ENCODE measurements around the gene SATB1. TPM values are rescaled to one million over a fixed set of nuclear protein-coding genes. Genes with fewer than 3 reads are reported as not detected.

Gene SATB1
- total and polyA plus RNA-seq, 2 experiments from 2014 or later = 17.4 to 28.9 TPM

DNA sequence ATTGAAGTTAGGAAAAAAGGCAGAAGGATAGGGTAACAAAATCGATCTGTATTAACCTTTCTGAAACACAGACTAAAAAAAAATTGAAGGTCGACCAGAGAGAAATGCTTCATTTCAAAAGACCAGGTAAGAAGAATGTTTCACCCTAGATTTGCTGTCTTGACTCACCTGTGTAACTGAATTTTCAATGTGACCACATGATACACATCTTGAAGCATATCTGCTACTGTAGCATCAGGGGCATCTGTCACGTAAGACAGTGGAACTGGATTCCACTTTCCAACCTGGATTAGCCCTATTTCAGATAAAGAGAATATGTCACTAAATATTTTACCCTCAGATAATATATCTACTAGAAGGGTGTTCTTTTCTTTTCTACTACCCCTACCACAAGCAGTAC lies 9.3 kb downstream of the SATB1 start:
- Histone ChIP-seq H3K79me2 (replicated peaks; ENCODE audit: insufficient read depth) (peaks cover 1% of the 10 kb centered on the region), H3K4me1 (ENCODE audit: insufficient read depth) (no peaks in the 10 kb centered on the region), H3K4me3 (no peak overlapping the region), H3K27me3 (ENCODE audit: insufficient read depth) (no peaks in the 10 kb centered on the region), H3F3A (replicated peaks; ENCODE audit: low read depth) (no peaks in the 10 kb centered on the region), H3K27ac (ENCODE audit: low read depth) (no peak overlapping the region), H3K4me2 (no peak overlapping the region), H2AFZ (no peak overlapping the region), H3K9me2 (ENCODE audit: insufficient read depth) (no peaks in the 10 kb centered on the region), H3K36me3 (ENCODE audit: insufficient read depth) (no peaks in the 10 kb centered on the region; the same call in 1 of the 2 replicates), H4K20me1 (replicated peaks; ENCODE audit: insufficient read depth) (no peaks in the 10 kb centered on the region; the same call in 1 of the 2 replicates)
- no peak for TF ChIP-seq ZNF114 (CRISPR knock-in tag; IDR thresholded peaks at IDR 0.05)
- no peak for TF ChIP-seq ZNF331 (CRISPR knock-in tag; IDR thresholded peaks at IDR 0.05; ENCODE audit: low read depth)
- TF ChIP-seq CREB1 (CRISPR knock-in tag; IDR thresholded peaks at IDR 0.05; ENCODE audit: low read depth) = no peak
- no peak for TF ChIP-seq JUNB (IDR thresholded peaks at IDR 0.05; ENCODE audit: unreplicated experiment)
- TF ChIP-seq, protein P1, sequence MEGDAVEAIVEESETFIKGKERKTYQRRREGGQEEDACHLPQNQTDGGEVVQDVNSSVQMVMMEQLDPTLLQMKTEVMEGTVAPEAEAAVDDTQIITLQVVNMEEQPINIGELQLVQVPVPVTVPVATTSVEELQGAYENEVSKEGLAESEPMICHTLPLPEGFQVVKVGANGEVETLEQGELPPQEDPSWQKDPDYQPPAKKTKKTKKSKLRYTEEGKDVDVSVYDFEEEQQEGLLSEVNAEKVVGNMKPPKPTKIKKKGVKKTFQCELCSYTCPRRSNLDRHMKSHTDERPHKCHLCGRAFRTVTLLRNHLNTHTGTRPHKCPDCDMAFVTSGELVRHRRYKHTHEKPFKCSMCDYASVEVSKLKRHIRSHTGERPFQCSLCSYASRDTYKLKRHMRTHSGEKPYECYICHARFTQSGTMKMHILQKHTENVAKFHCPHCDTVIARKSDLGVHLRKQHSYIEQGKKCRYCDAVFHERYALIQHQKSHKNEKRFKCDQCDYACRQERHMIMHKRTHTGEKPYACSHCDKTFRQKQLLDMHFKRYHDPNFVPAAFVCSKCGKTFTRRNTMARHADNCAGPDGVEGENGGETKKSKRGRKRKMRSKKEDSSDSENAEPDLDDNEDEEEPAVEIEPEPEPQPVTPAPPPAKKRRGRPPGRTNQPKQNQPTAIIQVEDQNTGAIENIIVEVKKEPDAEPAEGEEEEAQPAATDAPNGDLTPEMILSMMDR (conservative IDR thresholded peaks at IDR 0.05; ENCODE audit: low read depth in 2 of 2) = no peak
- TF ChIP-seq, protein P2, sequence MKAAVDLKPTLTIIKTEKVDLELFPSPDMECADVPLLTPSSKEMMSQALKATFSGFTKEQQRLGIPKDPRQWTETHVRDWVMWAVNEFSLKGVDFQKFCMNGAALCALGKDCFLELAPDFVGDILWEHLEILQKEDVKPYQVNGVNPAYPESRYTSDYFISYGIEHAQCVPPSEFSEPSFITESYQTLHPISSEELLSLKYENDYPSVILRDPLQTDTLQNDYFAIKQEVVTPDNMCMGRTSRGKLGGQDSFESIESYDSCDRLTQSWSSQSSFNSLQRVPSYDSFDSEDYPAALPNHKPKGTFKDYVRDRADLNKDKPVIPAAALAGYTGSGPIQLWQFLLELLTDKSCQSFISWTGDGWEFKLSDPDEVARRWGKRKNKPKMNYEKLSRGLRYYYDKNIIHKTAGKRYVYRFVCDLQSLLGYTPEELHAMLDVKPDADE (IDR thresholded peaks at IDR 0.05) = no peak
- no peak for DNase-seq (ENCODE audit: low spot score)
- Mint-ChIP-seq H3K4me3 (no peak overlapping the region), H3K27ac (no peak overlapping the region), H3K4me1 (peaks cover 6% of the 10 kb centered on the region; the same call in 2 of the 3 replicates), H3K36me3 (ENCODE audit: low read depth) (peaks cover 21% of the 10 kb centered on the region; the same call in 1 of the 3 replicates), H3K27me3 (ENCODE audit: insufficient read depth, low read depth, poor library complexity) (no peaks in the 10 kb centered on the region), H3K9me3 (no peaks in the 10 kb centered on the region)
- no peak for ATAC-seq

DNA sequence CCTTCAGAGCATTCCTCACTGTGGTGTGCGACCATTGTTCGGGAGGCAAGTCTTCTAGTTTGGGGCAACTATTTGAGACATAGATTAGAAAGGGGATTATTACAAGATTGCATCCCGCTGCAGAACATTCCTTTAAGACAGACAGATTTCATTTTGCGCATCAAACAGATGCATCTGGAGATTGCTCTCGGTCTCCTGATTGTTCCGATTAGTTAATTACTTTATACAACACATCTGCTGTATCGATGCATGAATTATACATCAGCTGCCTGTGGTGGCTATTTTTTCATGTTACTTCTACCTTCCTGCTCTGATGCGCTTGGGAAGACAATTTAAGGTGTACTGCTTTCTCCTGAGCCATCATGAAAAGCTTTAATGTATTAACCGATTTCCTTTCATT lies 10.0 kb downstream of the SATB1 start:
- Histone ChIP-seq H3K9me2 (ENCODE audit: insufficient read depth) (no peaks in the 10 kb centered on the region), H3K4me2 (no peak overlapping the region), H3F3A (replicated peaks; ENCODE audit: low read depth) (no peaks in the 10 kb centered on the region), H3K27ac (ENCODE audit: low read depth) (no peak overlapping the region), H2AFZ (no peak overlapping the region), H3K4me1 (ENCODE audit: insufficient read depth) (no peaks in the 10 kb centered on the region), H3K79me2 (replicated peaks; ENCODE audit: insufficient read depth) (no peaks in the 10 kb centered on the region; the same call in 1 of the 2 replicates), H3K36me3 (ENCODE audit: insufficient read depth) (no peaks in the 10 kb centered on the region; the same call in 1 of the 2 replicates), H4K20me1 (replicated peaks; ENCODE audit: insufficient read depth) (no peaks in the 10 kb centered on the region), H3K27me3 (ENCODE audit: insufficient read depth) (no peaks in the 10 kb centered on the region), H3K4me3 (no peak overlapping the region)
- H3K36me3 Mint-ChIP-seq (ENCODE audit: low read depth) = peaks cover 18% of the 10 kb centered on the region; the same call in 1 of the 3 replicates
- H3K4me3 Mint-ChIP-seq = no peak overlapping the region
- DNase-seq (ENCODE audit: low spot score) (no peak), ATAC-seq (no peak)
- H3K27me3 Mint-ChIP-seq (ENCODE audit: insufficient read depth, low read depth, poor library complexity) = no peaks in the 10 kb centered on the region
- peaks cover 4% of the 10 kb centered on the region; the same call in 2 of the 3 replicates for H3K4me1 Mint-ChIP-seq
- H3K9me3 Mint-ChIP-seq = no peaks in the 10 kb centered on the region
- TF ChIP-seq ZNF114 (CRISPR knock-in tag; IDR thresholded peaks at IDR 0.05) = no peak
- no peak for TF ChIP-seq CREB1 (CRISPR knock-in tag; IDR thresholded peaks at IDR 0.05; ENCODE audit: low read depth)
- no peak for TF ChIP-seq EZH2phosphoT487 (IDR thresholded peaks at IDR 0.05; ENCODE audit: unreplicated experiment)
- no peak for TF ChIP-seq EZH2 (IDR thresholded peaks at IDR 0.05; ENCODE audit: low read depth, unreplicated experiment)
- no peak for TF ChIP-seq POLR2AphosphoS5 (IDR thresholded peaks at IDR 0.05; ENCODE audit: low read depth)
- TF ChIP-seq, protein P2 (IDR thresholded peaks at IDR 0.05) = no peak
- H3K27ac Mint-ChIP-seq = no peak overlapping the region
